Parathyroid adenoma (tissue), 2 donors: ENCODE measurements around the gene XRCC3.

Experiments used
- H2AFZ ChIP-seq: fragments of 300-600 bp; sonication (generic); one replicate; pipeline ENCODE4 v1.7.0; 2017; ENCODE audit warnings: antibody characterized with exemption, mild to moderate bottlenecking
- H3K27ac ChIP-seq: fragments of 300-600 bp; sonication (generic); one replicate; pipeline ENCODE4 v1.7.0; 2017
- H3K27me3 ChIP-seq: fragments of 300-600 bp; sonication (generic); one replicate; pipeline ENCODE4 v1.7.0; 2017; ENCODE audit warnings: low read length; ENCODE audit not compliant: control insufficient read depth, insufficient read depth
- H3K36me3 ChIP-seq: fragments of 300-600 bp; sonication (generic); one replicate; pipeline ENCODE4 v1.7.0; 2017; ENCODE audit warnings: low read length; ENCODE audit not compliant: control insufficient read depth, insufficient read depth
- H3K4me1 ChIP-seq: fragments of 300-600 bp; sonication (generic); one replicate; pipeline ENCODE4 v1.7.0; 2017; ENCODE audit warnings: control low read depth
- H3K4me2 ChIP-seq: fragments of 300-600 bp; sonication (generic); one replicate; pipeline ENCODE4 v1.7.0; 2017; ENCODE audit warnings: low read length
- H3K4me3 ChIP-seq: fragments of 300-600 bp; sonication (generic); one replicate; pipeline ENCODE4 v1.7.0; 2017; ENCODE audit warnings: low read depth, low read length
- H3K79me2 ChIP-seq: fragments of 300-600 bp; sonication (generic); one replicate; pipeline ENCODE4 v1.7.0; 2017; ENCODE audit warnings: control low read depth
- H3K9ac ChIP-seq: fragments of 300-600 bp; sonication (generic); one replicate; pipeline ENCODE4 v1.7.0; 2017; ENCODE audit warnings: mild to moderate bottlenecking
- H3K9me3 ChIP-seq: fragments of 300-600 bp; sonication (generic); one replicate; pipeline ENCODE4 v1.7.0; 2017; ENCODE audit warnings: low read length; ENCODE audit not compliant: control insufficient read depth
- CTCF ChIP-seq: fragments of 300-600 bp; sonication (generic); IDR thresholded peaks from one replicate; pipeline ENCODE4 v1.7.0; 2017; ENCODE audit warnings: antibody characterized with exemption, mild to moderate bottlenecking
- donor health status: primary hyperparathyroidism.

XRCC3 gene

GRCh38 chr14:103725001-103725682 is 9.9 kb upstream of the XRCC3 start:
- no peak for TF ChIP-seq CTCF
- Histone ChIP-seq H3K4me3 (no peak overlapping the region), H2AFZ (no peak overlapping the region), H3K27me3 (no peaks in the 10 kb centered on the region), H3K27ac (no peak overlapping the region), H3K9ac (no peak overlapping the region), H3K79me2 (peaks cover 2% of the 10 kb centered on the region), H3K4me2 (no peak overlapping the region), H3K36me3 (no peaks in the 10 kb centered on the region), H3K4me1 (peaks cover 5% of the 10 kb centered on the region), H3K9me3 (no peaks in the 10 kb centered on the region)

- Histone ChIP-seq H3K4me1 (no peaks in the 10 kb centered on the region), H3K27ac (no peak overlapping the region), H2AFZ (no peak overlapping the region), H3K27me3 (no peaks in the 10 kb centered on the region), H3K9me3 (no peaks in the 10 kb centered on the region), H3K36me3 (no peaks in the 10 kb centered on the region), H3K9ac (no peak overlapping the region), H3K4me3 (no peak overlapping the region), H3K4me2 (no peak overlapping the region), H3K79me2 (peaks cover 3% of the 10 kb centered on the region)
- no peak for TF ChIP-seq CTCF
Observed at GRCh38 chr14:103724116-103724515, 8.9 kb upstream of the XRCC3 start.

GRCh38 chr14:103723748-103724081 is 8.5 kb upstream of the XRCC3 start:
- peaks cover 3% of the 10 kb centered on the region for H3K79me2 ChIP-seq
- TF ChIP-seq CTCF = no peak
- no peaks in the 10 kb centered on the region for H3K27me3 ChIP-seq
- H3K4me3 ChIP-seq = no peak overlapping the region
- H3K36me3 ChIP-seq = no peaks in the 10 kb centered on the region
- H3K27ac ChIP-seq = no peak overlapping the region
- H3K9me3 ChIP-seq = no peaks in the 10 kb centered on the region
- no peaks in the 10 kb centered on the region for H3K4me1 ChIP-seq
- no peak overlapping the region for H3K4me2 ChIP-seq
- H2AFZ ChIP-seq = no peak overlapping the region
- no peak overlapping the region for H3K9ac ChIP-seq

- TF ChIP-seq CTCF = no peak
- no peak overlapping the region for H3K27ac ChIP-seq
- no peak overlapping the region for H3K4me3 ChIP-seq
- H3K4me1 ChIP-seq = no peaks in the 10 kb centered on the region
- H3K36me3 ChIP-seq = no peaks in the 10 kb centered on the region
- no peak overlapping the region for H3K4me2 ChIP-seq
- H3K79me2 ChIP-seq = peaks cover 10% of the 10 kb centered on the region
- H3K9ac ChIP-seq = no peak overlapping the region
- H3K27me3 ChIP-seq = no peaks in the 10 kb centered on the region
- no peak overlapping the region for H2AFZ ChIP-seq
- no peaks in the 10 kb centered on the region for H3K9me3 ChIP-seq
Observed at GRCh38 chr14:103721334-103722120, 6.3 kb upstream of the XRCC3 start.
